Epidermal melanocyte (primary cell): Measurements from ENCODE around the gene TM4SF1.

Experiments
- DNase-seq: peaks from one replicate; pipeline ENCODE4 v3.0.0; 2011; ENCODE audit warnings: low spot score; ENCODE audit not compliant: insufficient read length

Gene TM4SF1

DNA sequence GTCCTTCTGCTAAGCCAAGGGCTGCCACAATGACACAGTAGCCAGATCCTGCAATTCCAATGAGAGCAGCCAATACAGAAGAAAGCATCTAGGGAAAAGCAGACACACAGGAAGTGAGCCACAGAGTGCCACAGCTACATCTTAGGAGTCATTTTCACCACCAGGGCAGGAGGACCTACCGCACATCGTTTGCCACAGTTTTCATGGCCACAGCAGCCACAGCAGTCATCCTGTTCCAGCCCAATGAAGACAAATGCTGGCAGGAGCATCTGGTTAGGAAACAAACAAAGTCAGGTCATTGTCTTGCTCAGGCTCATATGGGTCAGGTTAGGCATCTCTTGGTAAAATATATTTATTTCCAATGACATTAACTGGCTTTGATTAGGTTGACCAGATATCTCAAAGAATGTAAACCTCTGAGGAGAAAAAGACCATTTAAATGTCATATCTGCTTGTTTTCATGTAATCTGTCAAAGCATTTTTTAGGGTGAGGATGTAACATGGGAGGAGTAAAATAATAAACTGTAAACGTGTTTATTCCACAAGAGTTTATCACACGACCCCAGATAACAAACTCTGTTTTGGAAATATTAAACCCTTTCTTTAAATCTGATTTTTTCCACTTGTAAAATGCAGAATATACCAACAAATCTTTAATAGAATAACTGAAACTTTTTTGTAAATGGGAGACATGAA lies 1.8 kb downstream of the TM4SF1 start:
- no peak for DNase-seq

DNA sequence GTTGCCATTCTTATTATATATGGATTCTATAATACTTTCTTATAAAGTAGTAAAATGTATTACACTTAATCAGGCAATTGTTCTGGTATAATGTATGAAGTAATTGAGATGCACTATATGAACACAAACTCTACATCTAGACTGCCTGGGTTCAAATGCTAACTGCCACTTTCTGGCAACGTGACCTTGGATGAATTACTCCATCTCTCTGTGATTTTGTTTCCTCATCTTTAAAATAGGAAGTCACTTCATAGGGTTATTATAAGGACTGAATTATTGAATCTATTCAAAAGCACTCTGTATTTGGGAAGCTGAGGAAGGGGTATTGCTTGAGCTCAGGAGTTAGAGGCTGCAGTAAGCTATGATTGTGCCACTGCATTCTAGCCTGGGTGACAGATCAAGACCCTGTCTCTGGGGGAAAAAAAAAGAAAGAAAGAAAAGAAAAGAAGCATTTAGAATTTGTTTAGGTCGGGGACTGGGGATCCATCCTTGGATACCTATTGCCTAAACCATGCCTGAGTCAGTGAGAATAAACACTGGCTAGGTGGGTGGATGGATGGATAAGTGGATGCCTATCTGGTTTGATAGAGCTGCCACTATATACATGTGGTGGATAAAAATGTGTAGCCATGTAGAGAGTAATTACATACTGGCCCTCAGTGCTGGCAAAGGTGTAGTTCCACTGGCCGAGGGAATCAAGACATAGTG lies 2.5 kb downstream of the TM4SF1 start:
- no peak for DNase-seq

DNA sequence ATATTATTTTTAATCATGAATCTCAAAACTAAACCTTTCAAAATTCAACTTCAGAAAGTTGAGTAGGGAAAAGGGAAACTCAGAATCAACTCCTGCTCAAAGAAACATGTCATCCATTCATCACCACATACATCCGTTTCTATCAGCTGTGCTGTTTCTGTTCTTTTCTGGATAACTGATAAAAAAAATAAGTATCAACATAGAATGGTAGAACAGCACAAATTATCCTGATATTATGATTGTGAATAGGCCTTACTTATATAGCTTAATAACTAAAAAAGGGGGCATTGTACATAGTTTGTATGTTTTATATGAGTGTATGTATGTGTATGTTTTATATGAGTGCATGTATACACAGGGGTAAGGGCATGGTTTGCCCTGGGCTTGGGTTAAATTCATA lies 3.1 kb downstream of the TM4SF1 start:
- DNase-seq = no peak

DNA sequence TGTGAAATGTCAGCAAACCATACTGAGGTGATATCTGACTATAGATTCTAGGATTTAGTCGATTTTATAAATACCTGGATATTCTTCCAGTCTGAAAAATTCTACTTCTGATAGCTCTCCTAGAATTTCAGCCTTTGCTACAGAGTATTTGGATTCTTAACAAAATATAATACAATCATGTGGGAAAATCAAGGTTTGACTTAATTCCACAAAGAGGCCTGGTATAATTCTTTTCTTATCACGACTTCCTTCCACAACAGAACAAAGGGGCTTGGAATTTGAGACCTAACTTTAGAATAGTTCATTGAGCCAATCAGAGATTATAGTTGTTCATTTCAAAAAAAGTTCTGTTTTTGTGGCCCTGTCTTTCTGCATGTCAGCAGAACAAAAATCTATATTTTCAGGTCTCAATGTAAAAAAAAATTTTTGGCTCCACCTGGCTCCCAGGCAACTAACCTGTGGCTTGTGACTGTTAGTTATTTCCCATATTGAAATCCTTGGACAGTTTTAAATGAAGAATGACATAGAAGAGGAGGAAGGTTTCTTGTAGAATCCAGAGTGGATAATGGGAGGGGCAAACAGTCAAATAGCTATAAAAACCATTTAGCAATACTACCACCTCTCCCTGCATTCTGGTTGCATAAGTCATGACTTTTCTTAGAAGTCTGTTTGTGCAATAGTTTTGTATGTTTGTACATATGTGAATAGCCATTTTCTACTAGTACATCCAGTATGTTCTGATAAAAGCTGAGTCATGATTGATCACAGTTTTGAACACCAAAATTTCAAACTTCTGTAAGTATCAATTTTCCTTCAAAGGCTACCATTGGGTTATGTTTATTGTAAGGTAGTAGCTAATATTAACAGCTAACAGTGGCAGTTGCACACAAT lies 4.0 kb downstream of the TM4SF1 start:
- no peak for DNase-seq

DNA sequence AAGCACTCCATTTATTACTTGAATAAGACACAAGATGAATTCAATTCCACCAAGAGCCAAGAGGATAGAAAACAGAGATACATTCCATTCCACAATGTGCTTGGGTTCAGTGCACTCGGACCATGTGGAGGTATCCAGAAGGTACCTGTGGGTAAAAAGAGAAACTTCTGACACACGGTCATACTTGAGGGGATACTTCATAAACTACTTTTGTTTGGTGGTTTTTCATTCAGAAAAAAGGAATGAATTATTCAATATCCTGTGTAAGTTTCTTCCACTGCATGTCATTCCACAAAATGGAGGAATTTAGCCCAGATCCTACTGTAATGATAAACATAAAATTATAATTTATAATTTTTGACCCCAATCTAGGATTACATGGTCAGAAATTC lies 5.7 kb downstream of the TM4SF1 start:
- no peak for DNase-seq

DNA sequence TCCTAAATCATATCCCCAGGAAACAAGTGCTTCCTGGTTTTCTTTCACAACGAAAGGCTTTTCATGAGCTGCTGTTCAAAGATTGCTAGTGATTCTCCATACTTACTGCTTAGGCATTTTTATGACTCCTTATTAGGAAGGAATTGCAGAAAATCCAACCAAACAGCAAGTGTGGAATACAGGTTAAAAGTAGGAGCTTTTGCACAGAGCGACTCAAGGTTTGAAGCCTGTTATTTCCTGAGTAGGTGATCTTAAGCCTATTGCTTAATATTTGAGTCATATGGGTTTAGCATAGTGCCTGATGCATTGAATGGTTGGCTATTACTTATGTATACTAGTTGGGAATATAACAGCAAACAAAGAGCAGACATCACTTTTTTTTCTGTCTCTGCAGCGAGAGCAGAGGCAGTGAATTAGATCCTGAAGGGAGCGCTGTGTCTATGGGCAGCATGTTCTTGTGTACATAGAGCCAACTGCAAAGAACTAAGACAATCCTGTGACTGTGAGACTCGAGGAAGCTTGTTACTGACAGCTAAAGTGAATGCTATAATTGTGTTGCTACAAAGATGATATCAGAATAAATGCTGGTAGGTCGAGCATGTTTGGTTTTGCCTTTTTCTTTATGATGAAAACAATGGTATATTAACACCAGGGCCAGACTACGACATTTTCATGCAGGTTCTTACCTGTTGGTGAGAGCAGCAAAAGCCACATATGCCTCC lies 6.3 kb downstream of the TM4SF1 start:
- DNase-seq = no peak

DNA sequence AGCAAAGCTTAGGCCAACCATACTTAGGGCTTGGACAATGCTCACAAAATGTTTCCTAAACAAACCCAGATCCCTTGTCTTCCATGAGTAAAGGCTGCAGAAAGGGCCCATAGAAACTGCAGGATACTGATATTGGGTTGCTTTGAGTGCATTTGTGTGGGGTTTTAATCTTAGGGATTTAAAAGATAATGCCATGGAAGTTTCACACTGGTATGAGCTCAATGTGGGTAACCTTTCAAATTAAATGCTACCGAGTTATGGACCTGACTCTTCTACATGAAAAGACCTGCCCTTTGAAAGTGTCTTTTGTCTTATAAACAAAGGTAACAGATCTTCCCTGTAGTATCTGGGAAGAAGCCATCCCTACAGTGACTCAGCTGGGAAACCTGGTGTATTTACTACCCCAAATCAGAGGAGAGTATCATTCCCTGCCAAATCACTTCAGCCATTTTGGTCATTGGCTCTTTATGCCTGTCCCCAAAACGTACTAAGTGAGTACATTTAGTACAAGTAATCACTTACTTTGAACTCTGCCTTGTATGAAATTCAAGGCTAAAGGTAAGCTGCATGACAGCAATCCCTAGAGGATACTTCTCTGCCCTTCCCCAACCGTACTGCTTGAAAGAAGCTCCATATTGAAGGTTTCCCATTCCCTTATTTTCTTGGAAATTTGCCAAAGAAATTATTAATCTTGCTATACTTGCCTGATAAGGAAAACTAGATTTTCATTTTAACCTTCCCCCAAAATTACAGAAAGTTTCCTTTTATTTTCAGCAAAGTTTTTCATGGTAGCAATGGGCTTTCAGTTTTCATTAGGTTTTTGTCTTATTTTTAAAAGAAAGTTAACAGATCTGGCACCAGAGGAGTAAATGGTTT lies 7.2 kb downstream of the TM4SF1 start:
- no peak for DNase-seq

DNA sequence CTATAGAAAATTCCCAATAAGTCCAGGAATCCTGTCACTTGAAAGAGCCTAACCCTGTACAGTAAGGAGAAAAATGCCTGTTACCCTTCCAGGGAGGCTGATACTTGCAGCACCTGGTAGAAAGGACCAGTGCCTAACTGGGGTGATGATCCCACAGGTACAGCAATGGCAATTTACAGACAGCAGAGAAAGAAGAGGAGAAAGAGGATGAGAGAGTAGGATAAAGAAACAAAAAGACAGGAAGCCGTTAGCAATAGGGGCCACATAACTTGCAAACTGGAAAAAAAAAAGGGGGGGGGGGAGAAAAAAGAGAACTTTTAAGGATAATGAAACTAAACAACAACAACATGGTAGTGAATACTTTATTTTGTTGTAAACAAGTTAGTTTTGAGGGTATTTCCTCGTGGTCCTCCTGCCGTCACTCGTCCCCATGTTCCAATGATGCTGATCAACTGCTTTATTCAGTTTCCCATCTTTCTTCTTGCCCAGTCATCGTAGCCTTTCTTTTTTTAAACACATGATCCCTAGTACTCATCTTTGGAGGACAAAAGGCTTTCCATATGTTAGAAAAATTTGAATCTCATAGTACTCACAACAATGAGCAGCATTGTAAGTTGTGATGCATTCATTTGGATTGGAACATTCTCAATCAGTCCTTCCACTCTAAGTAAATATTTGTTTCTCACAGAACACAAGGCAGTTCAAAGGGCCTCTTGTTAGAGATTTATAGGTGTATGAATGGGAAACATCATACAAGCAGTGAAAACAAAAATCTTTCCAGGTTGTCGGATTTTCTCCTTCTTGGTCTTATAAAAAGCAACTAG lies 8.6 kb downstream of the TM4SF1 start:
- no peak for DNase-seq

DNA sequence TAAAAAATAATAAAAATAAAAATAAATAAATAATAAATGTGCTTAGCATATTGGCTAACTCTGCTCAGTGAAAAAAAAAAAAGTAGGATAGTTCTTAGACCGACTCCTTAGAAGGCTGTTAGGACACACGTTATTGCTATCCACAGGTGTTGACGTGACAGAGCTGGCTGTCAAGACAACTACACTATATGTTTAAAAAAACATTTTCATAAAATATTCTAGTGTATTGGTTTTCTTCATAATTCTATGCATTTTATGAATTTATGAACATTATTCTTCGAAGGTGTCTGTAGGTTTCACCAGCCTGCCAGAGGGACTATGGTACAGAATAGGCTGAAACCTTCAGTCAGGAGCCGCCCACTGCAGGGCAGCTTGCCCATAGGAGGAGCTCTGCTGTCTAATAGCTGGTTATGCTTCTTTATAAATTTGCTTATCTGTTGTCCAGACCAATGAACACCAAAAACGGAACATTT lies 9.2 kb downstream of the TM4SF1 start:
- no peak for DNase-seq

DNA sequence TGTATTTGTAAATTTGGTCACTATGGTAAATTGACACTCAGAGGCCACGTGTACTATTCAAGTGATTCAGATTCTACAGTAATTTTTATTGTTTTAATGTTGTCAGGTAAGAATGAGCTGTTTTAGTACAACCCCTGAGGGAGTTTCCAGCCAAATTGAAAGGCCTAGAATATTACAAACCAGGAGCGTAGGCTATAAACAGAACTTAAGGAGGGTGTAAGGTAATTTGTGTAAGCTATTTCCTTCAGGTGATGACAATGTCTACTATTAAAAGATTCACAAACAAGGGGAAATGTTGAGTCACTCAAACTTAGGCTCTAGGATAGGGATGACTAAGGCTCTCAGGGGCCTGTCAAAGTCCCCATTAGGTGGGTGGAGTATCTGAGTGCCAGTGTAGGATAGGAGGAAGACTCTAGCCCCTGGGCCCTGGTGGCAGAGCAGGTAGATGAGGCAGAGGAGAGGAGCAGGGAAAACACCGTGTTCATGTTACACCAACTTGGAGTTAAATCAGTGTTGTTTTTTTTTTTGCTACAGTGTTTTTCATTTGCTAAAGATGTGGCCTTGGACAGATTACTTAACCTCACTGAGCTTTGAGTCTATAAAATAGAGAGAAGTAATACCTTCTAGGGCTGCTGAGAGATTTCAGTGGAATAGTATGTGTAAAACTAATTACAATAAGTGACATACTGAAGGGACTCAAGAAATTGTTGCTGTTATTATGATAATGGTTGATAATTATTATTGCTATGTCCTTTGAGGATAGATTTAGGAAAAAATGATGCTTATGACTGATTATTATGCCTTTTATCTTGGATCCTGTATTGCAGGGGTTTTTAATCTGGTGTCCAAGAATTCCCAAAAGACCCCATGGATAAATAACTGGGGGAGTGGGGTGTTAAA lies 10.3 kb downstream of the TM4SF1 start:
- no peak for DNase-seq

DNA sequence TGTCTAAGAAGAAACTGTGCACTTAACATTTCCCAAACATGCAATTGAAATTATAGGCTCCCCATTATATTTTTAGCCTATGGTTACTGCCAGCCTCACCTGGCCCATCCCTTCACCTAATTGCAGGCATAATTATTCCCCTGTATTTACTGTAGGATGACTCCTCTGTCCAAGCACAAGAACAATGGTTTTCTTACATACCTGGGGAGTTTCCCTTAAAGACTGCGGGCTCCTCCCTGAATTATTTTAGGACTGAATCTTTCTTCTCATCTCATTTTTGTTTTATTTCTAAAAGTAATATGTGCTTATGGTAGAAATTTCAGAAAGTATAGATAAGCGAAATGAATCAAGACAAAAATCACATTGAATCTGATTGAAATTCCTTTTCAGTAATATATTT lies 11.4 kb downstream of the TM4SF1 start:
- no peak for DNase-seq

DNA sequence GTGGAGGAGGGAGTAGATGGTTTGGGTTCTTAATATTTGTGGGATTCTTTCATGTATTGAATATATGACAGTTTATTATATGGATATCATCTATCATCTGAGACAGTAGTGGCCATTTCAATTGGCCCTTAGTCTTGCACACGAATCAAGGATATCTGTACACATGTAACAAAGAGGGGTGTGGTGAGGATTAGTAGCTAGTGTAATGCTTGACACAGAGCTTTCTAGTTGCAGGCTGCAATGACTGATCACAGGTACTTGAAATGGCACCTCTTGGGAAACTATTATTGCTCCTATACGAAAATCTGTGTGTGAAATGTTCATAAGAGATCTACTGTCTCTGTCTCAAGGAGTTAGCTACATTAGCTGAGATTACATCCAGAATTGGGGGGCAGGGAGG lies 12.8 kb downstream of the TM4SF1 start:
- DNase-seq = no peak

DNA sequence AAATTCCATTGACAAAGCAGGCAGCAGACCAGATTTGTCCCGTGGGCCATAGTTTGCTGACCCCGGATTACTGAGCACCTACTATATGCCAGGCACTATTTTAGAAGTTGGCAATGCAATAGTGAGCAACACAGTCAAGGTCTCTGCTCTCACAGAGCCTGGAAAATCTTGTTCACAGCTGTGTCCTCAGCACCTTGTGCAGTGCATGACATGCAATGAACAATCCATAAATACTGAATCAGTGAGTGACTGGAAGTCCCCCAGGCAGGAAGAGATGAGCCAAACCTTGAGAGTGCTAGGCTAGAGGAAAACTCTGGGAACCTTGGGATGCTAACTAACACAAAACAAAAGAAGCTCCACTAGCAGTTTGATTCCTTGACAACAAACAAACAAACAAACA lies 14.4 kb downstream of the TM4SF1 start:
- DNase-seq = no peak

DNA sequence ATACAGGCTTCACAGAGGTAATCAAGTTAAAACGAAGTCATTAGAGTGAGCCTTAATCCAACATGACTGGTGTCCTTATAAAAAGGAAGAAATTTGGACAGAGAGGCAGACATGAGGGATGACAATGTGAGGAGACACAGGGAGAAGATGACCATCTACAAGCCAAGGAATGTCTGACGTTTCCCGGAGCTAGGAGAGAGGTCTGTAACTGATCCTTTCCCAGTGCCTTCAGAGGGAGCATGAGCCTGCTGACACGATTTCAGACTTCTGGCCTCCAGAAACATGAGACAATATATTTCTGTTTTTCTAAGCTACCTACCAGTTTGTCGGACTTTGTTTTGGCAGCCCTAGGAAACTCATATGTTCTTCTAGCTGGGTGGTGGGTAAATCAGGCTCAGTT lies 15.1 kb downstream of the TM4SF1 start:
- DNase-seq = no peak

DNA sequence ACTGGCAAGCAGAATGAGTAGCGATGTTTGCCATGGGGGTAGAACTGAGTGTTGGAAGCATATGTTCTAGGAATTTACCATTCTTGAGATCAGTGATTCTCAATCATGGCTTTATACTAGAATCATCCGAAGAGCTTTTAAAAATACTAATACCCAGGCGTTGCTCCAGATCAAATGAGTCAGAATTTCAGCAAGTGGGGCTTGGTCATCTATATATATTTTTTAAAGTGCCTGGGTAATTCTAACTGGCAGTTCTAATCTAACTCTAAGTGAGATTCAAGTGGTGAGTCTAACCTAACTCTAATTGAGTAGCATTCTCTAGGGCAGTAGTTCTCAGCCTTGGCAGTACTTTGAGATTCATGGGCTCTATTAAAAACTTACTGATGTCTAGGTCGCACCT lies 20.8 kb downstream of the TM4SF1 start:
- no peak for DNase-seq

DNA sequence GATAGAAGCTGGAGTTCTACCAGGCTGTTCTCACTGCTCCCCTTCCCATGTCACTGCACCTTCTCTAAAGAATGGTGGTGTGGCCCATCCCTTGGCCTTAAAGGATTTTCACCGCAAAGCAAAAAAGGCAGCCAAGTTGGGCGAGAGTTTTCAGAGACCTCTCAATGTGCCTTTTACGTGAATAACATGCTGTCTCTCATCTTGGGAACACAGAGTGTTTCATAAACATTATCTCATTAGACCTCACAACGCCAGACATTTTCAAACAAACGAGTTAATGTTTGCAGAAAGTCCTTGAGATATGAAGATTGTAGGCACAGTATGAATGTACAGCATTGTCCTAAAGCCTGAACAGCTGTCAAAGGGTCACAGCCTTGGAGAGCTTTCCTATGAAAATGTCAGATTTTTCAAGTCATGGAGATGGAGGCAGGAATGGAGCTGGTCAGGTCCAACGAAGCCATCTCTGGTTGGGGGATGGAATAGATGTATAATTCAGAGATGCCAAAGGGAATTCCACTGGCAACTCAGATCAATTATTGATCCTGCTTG lies 21.3 kb downstream of the TM4SF1 start:
- DNase-seq = peak; percentile 59

DNA sequence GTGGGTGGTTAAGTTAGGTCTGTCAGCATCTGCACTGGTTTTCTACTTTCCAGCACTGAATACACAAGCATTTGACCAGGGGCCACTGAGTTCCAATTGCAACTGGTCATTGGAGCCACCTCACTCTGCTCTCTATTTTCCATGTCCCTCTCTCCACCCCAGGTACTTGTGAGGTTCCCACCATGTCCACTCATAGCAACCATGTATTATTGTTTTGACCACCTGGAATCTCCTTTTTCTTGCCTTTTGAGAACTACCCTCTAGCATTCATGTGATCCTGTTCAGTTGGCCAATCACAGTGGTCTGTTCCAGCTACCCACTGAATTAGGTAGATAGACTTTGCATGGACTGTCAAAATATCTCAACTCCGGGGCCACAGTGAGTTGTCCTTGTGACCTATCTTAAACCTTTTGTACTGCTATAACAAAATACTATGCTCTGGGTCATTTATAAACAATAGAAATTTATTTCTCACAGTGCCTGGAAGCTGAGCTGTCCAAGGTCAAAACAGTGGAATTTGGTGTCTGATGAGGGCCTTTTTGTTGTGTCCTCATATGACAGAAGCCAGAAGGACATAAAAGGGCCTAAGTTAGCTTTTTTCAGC lies 23.8 kb downstream of the TM4SF1 start:
- no peak for DNase-seq

DNA sequence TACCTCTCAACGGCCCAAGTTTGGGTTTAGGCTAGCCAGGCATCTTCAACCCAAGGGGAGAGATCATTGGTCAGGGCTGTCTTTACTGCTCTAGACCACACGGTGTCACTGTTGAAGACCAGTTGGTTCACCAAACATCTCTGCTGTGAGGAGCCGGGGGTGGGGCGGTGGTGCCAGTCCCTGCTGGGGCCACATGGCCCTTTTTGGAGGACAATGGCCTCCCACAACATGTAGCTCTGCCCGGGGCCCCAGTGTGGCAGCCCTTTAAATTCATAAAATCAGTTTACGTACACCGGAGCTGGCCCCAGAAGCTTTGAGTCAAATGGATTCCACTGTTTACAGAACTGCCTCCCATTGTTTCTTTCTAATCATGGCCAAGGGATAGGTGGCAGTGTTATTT lies 24.9 kb downstream of the TM4SF1 start:
- DNase-seq = peak; percentile 37
